ENCODE results near the gene UBFD1. TPM values are rescaled to one million over a fixed set of nuclear protein-coding genes. Genes with fewer than 3 reads are reported as not detected.

The UBFD1 gene, protein sequence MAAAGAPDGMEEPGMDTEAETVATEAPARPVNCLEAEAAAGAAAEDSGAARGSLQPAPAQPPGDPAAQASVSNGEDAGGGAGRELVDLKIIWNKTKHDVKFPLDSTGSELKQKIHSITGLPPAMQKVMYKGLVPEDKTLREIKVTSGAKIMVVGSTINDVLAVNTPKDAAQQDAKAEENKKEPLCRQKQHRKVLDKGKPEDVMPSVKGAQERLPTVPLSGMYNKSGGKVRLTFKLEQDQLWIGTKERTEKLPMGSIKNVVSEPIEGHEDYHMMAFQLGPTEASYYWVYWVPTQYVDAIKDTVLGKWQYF
- total RNA-seq (2021; fragmentation: NEBNext Ultra II Directional; extraction: Animal tissue kit (Norgen Biotek cat#: 25700)): 100 to 1,000 TPM in 3 of 6 experiments, 10 to 100 TPM in 3; 94.1 to 130 (median 99.2) TPM
- long read RNA-seq, partial matches to known transcripts: 0 of 20 reads
- long read RNA-seq, other reads (novel, unspliced or antisense): 19 of 20 reads

DNA sequence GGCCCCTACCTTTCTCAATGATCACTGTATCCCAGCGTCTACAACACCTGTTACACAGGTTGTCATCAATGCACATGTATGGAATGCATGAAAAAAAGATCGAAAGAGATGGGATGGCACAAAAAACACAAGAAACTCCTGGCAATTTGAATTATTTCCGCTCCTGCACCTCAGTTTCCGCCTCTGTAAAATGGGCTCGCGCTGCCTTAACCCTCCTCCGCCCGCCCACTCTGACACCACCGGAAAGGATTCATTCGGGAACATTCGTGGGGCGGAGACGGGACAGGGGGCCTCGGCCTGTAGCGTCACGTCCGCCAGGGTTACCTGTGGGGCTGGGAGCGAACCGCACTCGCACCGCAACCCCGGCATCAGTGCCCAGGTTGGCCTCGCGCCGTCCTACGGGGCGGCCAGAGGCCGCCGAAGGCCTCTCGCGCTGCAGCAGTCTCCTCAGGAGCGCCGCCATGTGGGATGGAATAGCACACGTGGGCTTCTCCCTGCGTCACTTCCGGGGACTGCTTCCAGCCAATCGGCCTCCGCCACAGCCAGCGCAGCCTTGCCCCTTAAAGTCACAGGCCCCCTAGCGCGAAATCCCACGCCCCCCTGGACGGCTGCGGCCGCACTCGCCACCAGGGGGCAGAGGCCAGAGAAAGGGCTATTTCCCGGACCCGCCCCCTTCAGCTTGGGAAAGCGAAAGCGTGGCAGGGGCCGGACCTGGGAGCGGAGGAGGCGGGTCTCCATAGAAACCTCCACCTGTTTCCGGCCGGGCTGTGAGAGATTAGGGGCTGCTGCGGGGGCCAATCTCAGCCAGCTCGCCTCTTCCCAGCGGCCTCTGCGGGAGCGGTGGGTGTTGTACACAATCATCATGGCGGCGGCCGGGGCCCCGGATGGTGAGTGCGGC, at the start of gene UBFD1, which contains the start of gene EARS2:
Gene UBFD1 (plus strand): TSS at position 847 of the 898 bp plus-strand sequence. CDS start 16 bp downstream, at position 863.
Gene EARS2 (minus strand): TSS at position 470 of the 898 bp plus-strand sequence. CDS start 7 bp downstream, at position 463.
- DNase-seq: peak; percentile 98
- TF ChIP-seq, protein P1, sequence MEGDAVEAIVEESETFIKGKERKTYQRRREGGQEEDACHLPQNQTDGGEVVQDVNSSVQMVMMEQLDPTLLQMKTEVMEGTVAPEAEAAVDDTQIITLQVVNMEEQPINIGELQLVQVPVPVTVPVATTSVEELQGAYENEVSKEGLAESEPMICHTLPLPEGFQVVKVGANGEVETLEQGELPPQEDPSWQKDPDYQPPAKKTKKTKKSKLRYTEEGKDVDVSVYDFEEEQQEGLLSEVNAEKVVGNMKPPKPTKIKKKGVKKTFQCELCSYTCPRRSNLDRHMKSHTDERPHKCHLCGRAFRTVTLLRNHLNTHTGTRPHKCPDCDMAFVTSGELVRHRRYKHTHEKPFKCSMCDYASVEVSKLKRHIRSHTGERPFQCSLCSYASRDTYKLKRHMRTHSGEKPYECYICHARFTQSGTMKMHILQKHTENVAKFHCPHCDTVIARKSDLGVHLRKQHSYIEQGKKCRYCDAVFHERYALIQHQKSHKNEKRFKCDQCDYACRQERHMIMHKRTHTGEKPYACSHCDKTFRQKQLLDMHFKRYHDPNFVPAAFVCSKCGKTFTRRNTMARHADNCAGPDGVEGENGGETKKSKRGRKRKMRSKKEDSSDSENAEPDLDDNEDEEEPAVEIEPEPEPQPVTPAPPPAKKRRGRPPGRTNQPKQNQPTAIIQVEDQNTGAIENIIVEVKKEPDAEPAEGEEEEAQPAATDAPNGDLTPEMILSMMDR (IDR thresholded peaks at IDR 0.05): peak; percentile 99
- peaks cover 27% of the 10 kb centered on the region for H3K36me3 Mint-ChIP-seq (ENCODE audit: low read depth)
- no peaks in the 10 kb centered on the region for H3K27me3 Mint-ChIP-seq (ENCODE audit: insufficient read depth)
- peaks cover 9% of the 10 kb centered on the region for H3K9me3 Mint-ChIP-seq
- peak within 1 kb of the TSS; percentile 95 for H3K27ac Mint-ChIP-seq
- H3K4me1 Mint-ChIP-seq (ENCODE audit: low read depth): peaks cover 24% of the 10 kb centered on the region
- H3K4me3 Mint-ChIP-seq: peak within 1 kb of the TSS; percentile 96

DNA sequence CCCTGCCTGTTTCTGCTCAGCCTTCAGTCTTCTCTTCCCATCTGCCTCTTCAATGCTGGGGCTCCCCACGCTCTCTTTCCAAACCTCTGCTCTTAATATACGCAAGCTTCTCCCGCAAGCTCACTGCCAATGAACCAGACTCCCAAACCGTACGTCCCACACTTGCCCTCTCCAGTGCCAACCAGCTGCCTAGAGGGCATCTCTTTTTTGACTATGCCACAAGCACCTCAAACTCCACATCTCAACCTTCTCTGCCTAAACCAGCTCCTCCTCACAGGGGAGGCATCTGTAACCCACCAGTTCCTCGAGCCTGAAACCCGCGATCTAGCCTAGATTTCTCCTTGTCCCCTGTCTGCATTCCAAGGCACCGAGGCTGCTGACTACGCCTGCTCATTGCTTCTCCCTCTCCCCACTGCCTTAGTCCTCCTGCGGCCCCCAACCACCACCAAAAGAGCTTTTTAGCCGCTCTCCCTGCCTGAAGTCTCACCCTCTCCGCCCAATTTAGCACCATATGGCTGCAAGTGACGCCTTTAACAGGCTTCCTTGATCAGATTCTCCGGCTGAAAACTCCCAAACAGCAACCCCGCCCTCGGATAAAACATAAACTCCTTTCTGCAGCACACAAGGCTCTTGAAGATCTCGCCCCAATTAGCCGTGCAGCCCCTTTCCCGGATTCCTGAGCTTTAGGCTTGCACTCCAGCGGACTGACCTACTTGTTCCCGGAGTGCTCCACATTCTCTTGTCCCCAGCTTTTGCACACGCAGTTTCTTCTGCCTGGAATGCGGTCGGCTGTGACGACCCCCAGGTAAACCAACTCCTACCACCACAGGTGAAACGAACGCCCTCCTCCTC, 48.7 kb upstream of the UBFD1 start:
- Mint-ChIP-seq H3K27me3 (ENCODE audit: insufficient read depth) (peaks cover 4% of the 10 kb centered on the region), H3K9me3 (no peaks in the 10 kb centered on the region), H3K36me3 (ENCODE audit: low read depth) (peaks cover 8% of the 10 kb centered on the region), H3K27ac (peak overlapping the region; percentile 18; the same call in 1 of the 2 replicates), H3K4me1 (ENCODE audit: low read depth) (peaks cover 55% of the 10 kb centered on the region), H3K4me3 (peak overlapping the region; percentile 93)
- TF ChIP-seq, protein P1 (IDR thresholded peaks at IDR 0.05): no peak
- no peak for DNase-seq

DNA sequence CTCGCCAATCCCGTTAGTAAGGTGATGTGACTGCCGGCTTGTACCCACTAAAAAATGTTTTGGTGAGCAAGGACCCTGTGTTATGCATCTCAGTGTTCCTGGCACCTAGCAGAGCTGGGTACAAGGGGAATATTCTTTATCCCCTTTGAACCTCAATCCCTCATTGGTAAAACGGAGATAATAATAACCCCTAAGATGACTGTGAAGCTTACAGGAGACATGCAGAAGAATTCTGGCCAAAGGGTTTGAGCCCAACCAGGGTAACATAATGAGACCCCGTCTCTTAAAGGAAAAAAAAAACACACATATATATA, 48.1 kb upstream of the UBFD1 start:
- no peaks in the 10 kb centered on the region for H3K9me3 Mint-ChIP-seq
- peaks cover 49% of the 10 kb centered on the region for H3K4me1 Mint-ChIP-seq (ENCODE audit: low read depth)
- H3K36me3 Mint-ChIP-seq (ENCODE audit: low read depth): peaks cover 8% of the 10 kb centered on the region
- peak overlapping the region; percentile 93 for H3K4me3 Mint-ChIP-seq
- H3K27me3 Mint-ChIP-seq (ENCODE audit: insufficient read depth): peaks cover 4% of the 10 kb centered on the region
- TF ChIP-seq, protein P1 (IDR thresholded peaks at IDR 0.05): no peak
- H3K27ac Mint-ChIP-seq: peak overlapping the region; percentile 18
- DNase-seq: no peak

DNA sequence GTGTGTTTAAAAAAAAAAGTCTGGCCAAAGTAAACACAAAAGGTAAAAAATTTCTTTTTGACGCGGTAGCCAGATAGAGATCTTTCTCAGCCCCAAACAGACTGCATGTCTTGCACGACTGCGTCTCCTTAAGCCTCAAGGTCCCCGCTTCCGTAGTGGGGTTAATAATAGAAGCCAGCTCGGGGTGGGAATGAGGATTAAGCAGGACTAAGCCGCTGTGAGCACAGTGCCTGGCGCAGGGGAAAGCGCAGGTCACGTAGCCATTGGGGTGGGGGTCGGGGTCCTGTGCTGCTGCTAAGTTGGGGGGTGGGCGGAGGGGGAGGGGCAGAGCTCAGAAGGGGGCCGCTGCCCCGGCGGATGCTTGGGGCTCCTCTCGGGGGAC, 47.8 kb upstream of the UBFD1 start:
- TF ChIP-seq, protein P1 (IDR thresholded peaks at IDR 0.05): no peak
- peak overlapping the region; percentile 18 for H3K27ac Mint-ChIP-seq
- H3K4me1 Mint-ChIP-seq (ENCODE audit: low read depth): peaks cover 45% of the 10 kb centered on the region
- H3K27me3 Mint-ChIP-seq (ENCODE audit: insufficient read depth): peaks cover 4% of the 10 kb centered on the region
- peak overlapping the region; percentile 93 for H3K4me3 Mint-ChIP-seq
- peaks cover 8% of the 10 kb centered on the region for H3K36me3 Mint-ChIP-seq (ENCODE audit: low read depth)
- no peaks in the 10 kb centered on the region for H3K9me3 Mint-ChIP-seq
- DNase-seq: peak; percentile 18

Data from HFFc6 (cell line).